PC-9 (cell line): ENCODE results near the gene IRX3.

Experiments
- CTCF ChIP-seq: fragments of 200-600 bp; sonication (generic); conservative IDR thresholded peaks from 2 replicates; pipeline ENCODE4 v1.6.1; 2017; ENCODE audit warnings: mixed run types, antibody characterized with exemption, mild to moderate bottlenecking, moderate library complexity
- EZH2 ChIP-seq: fragments of 200-600 bp; sonication (generic); IDR thresholded peaks from 2 replicates; pipeline ENCODE4 v1.8.0; 2017; ENCODE audit warnings: antibody characterized with exemption, low read depth

- TF ChIP-seq CTCF: no peak
- TF ChIP-seq EZH2: no peak
Observed at GRCh38 chr16:54284931-54285413, 1.6 kb downstream of the IRX3 start.
